Common myeloid progenitor, CD34-positive (primary cell): ENCODE results near the gene ZNF230.

Source experiments
- CTCF ChIA-PET: fragments of 350-600 bp; sonication (Branson Sonifier 250); formaldehyde crosslinking; loops from one replicate; lab custom pipeline; 2021; ENCODE audit warnings: antibody characterized with exemption; lab: Charles Lee
- POLR2A ChIA-PET: fragments of 350-600 bp; sonication (Branson Sonifier 250); formaldehyde crosslinking; loops from one replicate; lab custom pipeline; 2021; ENCODE audit warnings: antibody characterized with exemption; lab: Charles Lee
- DNase-seq, 3 donors: peaks; one replicate each; pipeline versions ENCODE4 v3.0.0 to v3.0.0-alpha.2; 2013
- H3K27ac ChIP-seq, 2 experiments: 1 replicate in 1 of 2; 2 replicates in 1 of 2; pipeline ENCODE4 v1.7.0; 2013; ENCODE audit warnings: inconsistent platforms in 2 of 2, low read length in 2 of 2, mild to moderate bottlenecking in 2 of 2, low read depth in 1 of 2, moderate library complexity in 1 of 2; ENCODE audit not compliant: severe bottlenecking in 2 of 2, insufficient read depth in 1 of 2, poor library complexity in 1 of 2
- H3K27me3 ChIP-seq, 5 experiments: replicated peaks in 2 of 5; 1 replicate in 3 of 5; 2 replicates in 2 of 5; pipeline versions ENCODE4 v1.6.1 to v1.7.0; 2013; ENCODE audit warnings: low read length in 4 of 5, mild to moderate bottlenecking in 2 of 5, moderate library complexity in 2 of 5, inconsistent platforms in 1 of 5; ENCODE audit not compliant: insufficient read depth in 5 of 5, control insufficient read depth in 4 of 5
- H3K36me3 ChIP-seq, 4 experiments: 1 replicate in 2 of 4; 2 replicates in 2 of 4; pipeline versions ENCODE4 v1.6.1 to v1.7.0; 2013; ENCODE audit warnings: low read length in 3 of 4, control low read depth in 1 of 4, mild to moderate bottlenecking in 1 of 4; ENCODE audit not compliant: control insufficient read depth in 4 of 4, insufficient read depth in 4 of 4
- H3K4me1 ChIP-seq, 4 experiments: 1 replicate in 3 of 4; 2 replicates in 1 of 4; pipeline versions ENCODE4 v1.6.1 to v1.7.1; 2013; ENCODE audit warnings: low read length in 3 of 4, mild to moderate bottlenecking in 3 of 4, control low read depth in 1 of 4, inconsistent platforms in 1 of 4, moderate library complexity in 1 of 4; ENCODE audit not compliant: control insufficient read depth in 4 of 4, insufficient read depth in 4 of 4; ENCODE audit errors: control extremely low read depth in 1 of 4
- H3K4me3 ChIP-seq, 7 experiments: 1 replicate in 4 of 7; 2 replicates in 3 of 7; pipeline versions ENCODE4 v1.5.1 to v1.7.0; 2013; ENCODE audit warnings: mild to moderate bottlenecking in 7 of 7, low read length in 6 of 7, moderate library complexity in 6 of 7, inconsistent platforms in 2 of 7, low read depth in 2 of 7, control low read depth in 1 of 7; ENCODE audit not compliant: insufficient read depth in 4 of 7, control insufficient read depth in 1 of 7; ENCODE audit errors: extremely low read depth in 1 of 7
- H3K9me3 ChIP-seq, 5 experiments: 1 replicate in 4 of 5; 2 replicates in 1 of 5; pipeline versions ENCODE4 v1.6.1 to v1.7.1; 2013; ENCODE audit warnings: low read length in 4 of 5, mild to moderate bottlenecking in 2 of 5, inconsistent platforms in 1 of 5, low read depth in 1 of 5, moderate library complexity in 1 of 5; ENCODE audit not compliant: control insufficient read depth in 4 of 5, insufficient read depth in 2 of 5; ENCODE audit errors: control extremely low read depth in 1 of 5
- WGBS: methylation state at CpG from one replicate; pipeline ENCODE4 v1.1.5; 2013; ENCODE audit not compliant: insufficient coverage; 5-methylcytosine and 5-hydroxymethylcytosine counted together

ZNF230 gene

GRCh38 chr19:44026622-44027021 is 23.9 kb downstream of the ZNF230 start:
- Histone ChIP-seq H3K27me3 (no peaks in the 10 kb centered on the region), H3K4me1 (peaks cover 0 to 12% (median 12%) of the 10 kb centered on the region in 4 experiments), H3K9me3 (peaks cover 17 to 48% (median 31%) of the 10 kb centered on the region in 5 experiments), H3K27ac (no peak overlapping the region), H3K4me3 (no peak overlapping the region), H3K36me3 (peaks cover 32 to 51% (median 40%) of the 10 kb centered on the region in 4 experiments)
- 100% methylated on average over 3 of the region's 6 CpGs for WGBS
- DNase-seq, result no peak
- CTCF ChIA-PET, result no interaction called here
- POLR2A ChIA-PET, result interaction anchor here (0.6 kb wide), 1 partner anchor 271 kb away, joined by 5 read pairs; no protein-coding TSS in a partner anchor

- peaks cover 41 to 60% (median 46%) of the 10 kb centered on the region in 4 experiments for H3K36me3 ChIP-seq
- peak in 2 of 3 donors; percentile 10 to 15 for DNase-seq
- H3K27me3 ChIP-seq, result no peaks in the 10 kb centered on the region
- peaks cover 20 to 92% (median 53%) of the 10 kb centered on the region in 5 experiments for H3K9me3 ChIP-seq
- ChIA-PET CTCF (interaction anchor here (1.6 kb wide), 1 partner anchor 13 kb away, joined by 4 read pairs; no protein-coding TSS in a partner anchor), POLR2A (interaction anchor here (0.6 to 0.7 kb wide), 2 partner anchors 8 to 13 kb away, joined by 3 to 4 read pairs; no protein-coding TSS in a partner anchor)
- no peaks in the 10 kb centered on the region for H3K4me1 ChIP-seq
- no CpG with 5 or more reads among the region's 1 CpG for WGBS
- H3K4me3 ChIP-seq, result peak overlapping the region in 2 of 7 experiments; percentile 2 to 4
- no peak overlapping the region for H3K27ac ChIP-seq
These were observed 29.3 kb downstream of the ZNF230 start for GRCh38 chr19:44032001-44032610.

- 100% methylated on average over 1 of the region's 2 CpGs for WGBS
- Histone ChIP-seq H3K4me1 (no peaks in the 10 kb centered on the region), H3K4me3 (no peak overlapping the region), H3K36me3 (no peaks in the 10 kb centered on the region), H3K27me3 (peaks cover 0 to 3% (median 0%) of the 10 kb centered on the region in 5 experiments), H3K27ac (no peak overlapping the region), H3K9me3 (peaks cover 6 to 42% (median 7%) of the 10 kb centered on the region in 5 experiments)
- POLR2A ChIA-PET, result no interaction called here
- DNase-seq, result no peak
- CTCF ChIA-PET, result interaction anchor here (1.2 kb wide), 1 partner anchor 436 kb away, joined by 3 read pairs; no protein-coding TSS in a partner anchor
These were observed 39.4 kb downstream of the ZNF230 start for GRCh38 chr19:44042147-44042546.

GRCh38 chr19:44050740-44051649 is 48.2 kb downstream of the ZNF230 start:
- DNase-seq, result peak; percentile 21 to 55 (median 38)
- Histone ChIP-seq H3K27me3 (peaks cover 0 to 2% (median 0%) of the 10 kb centered on the region in 5 experiments), H3K36me3 (peaks cover 8 to 19% (median 11%) of the 10 kb centered on the region in 4 experiments), H3K27ac (peak overlapping the region; percentile 59 to 82), H3K4me3 (peak overlapping the region; percentile 85 to 99 (median 92)), H3K4me1 (peaks cover 6 to 18% (median 12%) of the 10 kb centered on the region in 4 experiments), H3K9me3 (peaks cover 5 to 22% (median 10%) of the 10 kb centered on the region in 5 experiments)
- ChIA-PET CTCF (interaction anchor here (1.5 kb wide), 1 partner anchor 44 kb away, joined by 4 read pairs; no protein-coding TSS in a partner anchor), POLR2A (interaction anchor here (0.7 to 1.0 kb wide), 2 partner anchors 26 to 47 kb away, joined by 3 to 4 read pairs; partner anchors contain the start of gene ZNF222)
- WGBS, result 4% methylated on average over 11 of the region's 21 CpGs

GRCh38 chr19:44051650-44052402 is 49.1 kb downstream of the ZNF230 start, which contains the start of gene ZNF223:
ZNF223 (plus strand) TSS chr19:44052036; CDS start chr19:44055177, 3,141 bp downstream.
- CTCF ChIA-PET, result interaction anchor here (1.5 kb wide), 1 partner anchor 43 kb away, joined by 4 read pairs; no protein-coding TSS in a partner anchor

GRCh38 chr19:44055870-44056269 is 53.1 kb downstream of the ZNF230 start:
- H3K27me3 ChIP-seq, result no peaks in the 10 kb centered on the region
- peaks cover 6 to 14% (median 10%) of the 10 kb centered on the region in 4 experiments for H3K4me1 ChIP-seq
- peaks cover 15 to 59% (median 28%) of the 10 kb centered on the region in 5 experiments for H3K9me3 ChIP-seq
- peaks cover 35 to 65% (median 43%) of the 10 kb centered on the region in 4 experiments for H3K36me3 ChIP-seq
- no peak overlapping the region for H3K4me3 ChIP-seq
- 100% methylated on average over 4 of the region's 5 CpGs for WGBS
- DNase-seq, result no peak
- ChIA-PET CTCF (no interaction called here), POLR2A (no interaction called here)
- H3K27ac ChIP-seq, result no peak overlapping the region

More at GRCh38 chr19:44051650-44052402, 49.1 kb downstream of the ZNF230 start, which contains the start of gene ZNF223:
- POLR2A ChIA-PET, result interaction anchor here (1.0 kb wide), 1 partner anchor 27 kb away, joined by 4 read pairs; the partner anchor contains the start of gene ZNF222
- WGBS, result 0% methylated on average over 28 of the region's 38 CpGs
- Histone ChIP-seq H3K36me3 (peaks cover 10 to 25% (median 13%) of the 10 kb centered on the region in 4 experiments), H3K4me3 (peak within 1 kb of the TSS; percentile 85 to 99 (median 92)), H3K27ac (peak within 1 kb of the TSS; percentile 59 to 82), H3K27me3 (peaks cover 0 to 2% (median 0%) of the 10 kb centered on the region in 5 experiments), H3K4me1 (peaks cover 6 to 18% (median 12%) of the 10 kb centered on the region in 4 experiments), H3K9me3 (peaks cover 6 to 25% (median 10%) of the 10 kb centered on the region in 5 experiments)
- DNase-seq, result peak; percentile 72 to 78 (median 76)
